HG02870 (cell line): ENCODE data around the gene KMT2D.

Experiments
- ATAC-seq: cut with Tn5 transposase; IDR thresholded peaks from one replicate; pipeline ENCODE4 v1.9.1; 2021; ENCODE audit warnings: mild to moderate bottlenecking, moderate library complexity; ENCODE audit not compliant: unreplicated experiment

KMT2D gene

GRCh38 chr12:49020441-49020840, 40.2 kb downstream of the KMT2D start:
- no peak for ATAC-seq

- ATAC-seq: no peak
Measured at GRCh38 chr12:49019443-49020324, 40.9 kb downstream of the KMT2D start.

- ATAC-seq: no peak
Measured at GRCh38 chr12:49019120-49019430, 41.5 kb downstream of the KMT2D start.

GRCh38 chr12:49018261-49019119, 42.1 kb downstream of the KMT2D start, which contains the start of gene PRKAG1:
Gene PRKAG1 (minus strand): TSS chr12:49018776. CDS start chr12:49018740, 36 bp downstream.
- ATAC-seq: peak; percentile 72

- ATAC-seq: peak; percentile 17
Measured at GRCh38 chr12:49017891-49018260, 42.7 kb downstream of the KMT2D start.

GRCh38 chr12:49015196-49015595, 45.4 kb downstream of the KMT2D start:
- ATAC-seq: no peak

GRCh38 chr12:49014547-49014946, 46.0 kb downstream of the KMT2D start:
- ATAC-seq: no peak

- no peak for ATAC-seq
Measured at GRCh38 chr12:49013428-49013827, 47.2 kb downstream of the KMT2D start.

GRCh38 chr12:49012739-49013138, 47.9 kb downstream of the KMT2D start:
- no peak for ATAC-seq
